IPS DF 6.9 (cell line): ENCODE data around the gene TAF11L2.
"Not testable (repeated sequence)": the region's sequence is repeated elsewhere in the genome, so short reads cannot be mapped to it uniquely, and the experiment has no call there.

Experiments
- DNase-seq: peaks from one replicate; pipeline ENCODE4 v3.0.0-alpha.2; 2013; ENCODE audit warnings: low read depth, low spot score
- H3K27ac ChIP-seq: one replicate; pipeline ENCODE4 v1.5.1; 2013; ENCODE audit warnings: low read length, control low read depth
- H3K27me3 ChIP-seq: 2 replicates; pipeline ENCODE4 v1.6.1; 2013; ENCODE audit warnings: mild to moderate bottlenecking, low read length; ENCODE audit not compliant: control insufficient read depth, insufficient read depth
- H3K36me3 ChIP-seq: 2 replicates; pipeline ENCODE4 v1.6.1; 2013; ENCODE audit warnings: low read length; ENCODE audit not compliant: control insufficient read depth, insufficient read depth
- H3K4me1 ChIP-seq: 2 replicates; pipeline ENCODE4 v1.6.1; 2013; ENCODE audit warnings: low read length; ENCODE audit not compliant: control insufficient read depth, insufficient read depth
- H3K4me3 ChIP-seq: 2 replicates; pipeline ENCODE4 v1.5.1; 2013; ENCODE audit warnings: mild to moderate bottlenecking, low read length
- H3K9me3 ChIP-seq: 2 replicates; pipeline ENCODE4 v1.6.1; 2013; ENCODE audit warnings: low read length, inconsistent platforms; ENCODE audit not compliant: control insufficient read depth, insufficient read depth
- WGBS: extraction: QIAGEN DNeasy Blood & Tissue Kit; methylation state at CpG from one replicate; pipeline ENCODE4 v1.1.7; 2013; ENCODE audit warnings: mixed read lengths, missing lambda C conversion rate; ENCODE audit not compliant: insufficient read length, insufficient coverage; 5-methylcytosine and 5-hydroxymethylcytosine counted together

TAF11L2 gene

DNA sequence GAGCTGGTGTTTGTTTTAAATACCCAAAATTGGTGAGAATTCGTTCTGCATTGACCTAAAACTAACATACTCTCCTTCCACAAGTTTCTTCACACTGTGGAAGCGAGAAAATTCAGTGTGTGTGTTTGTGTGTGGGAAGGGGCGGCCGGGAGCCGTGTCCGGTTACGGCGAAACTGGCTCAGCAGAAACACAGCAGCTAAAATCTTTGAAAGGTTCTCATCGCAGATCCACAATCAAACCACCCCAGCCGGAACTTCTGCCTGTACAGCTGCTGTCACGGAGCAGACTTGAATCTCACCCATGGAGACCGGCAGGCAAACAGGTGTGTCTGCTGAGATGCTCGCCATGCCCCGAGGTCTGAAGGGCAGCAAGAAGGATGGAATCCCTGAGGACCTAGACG, 26.9 kb downstream of the TAF11L2 start, which contains the start of gene TAF11L5:
TAF11L5 (plus strand) TSS at position 301 of the 400 bp plus-strand sequence.
- WGBS: no CpG with 5 or more reads among the region's 15 CpGs
- not testable (repeated sequence) for H3K4me1 ChIP-seq, H3K4me3 ChIP-seq, DNase-seq, H3K36me3 ChIP-seq, H3K27ac ChIP-seq, H3K9me3 ChIP-seq, H3K27me3 ChIP-seq

DNA sequence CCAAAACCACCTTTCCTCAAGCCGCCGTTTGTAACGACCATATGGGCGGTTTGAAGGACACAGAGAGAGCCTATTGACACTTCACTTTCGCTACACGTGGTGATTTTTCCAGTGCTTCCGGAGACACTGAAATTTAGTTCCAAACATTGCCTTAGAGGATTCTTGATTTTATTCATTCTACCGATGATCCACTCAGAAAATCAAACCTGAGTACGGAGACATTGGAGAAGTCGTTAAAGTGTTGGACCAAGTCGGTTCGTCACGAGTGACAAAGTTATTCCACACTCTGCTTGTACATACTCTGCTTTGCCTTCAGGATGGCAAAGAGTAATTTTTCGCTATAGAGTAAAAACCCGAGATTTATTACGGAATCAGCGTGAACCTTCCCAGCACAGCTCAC, 28.5 kb downstream of the TAF11L2 start:
- H3K27me3 ChIP-seq, DNase-seq, H3K4me3 ChIP-seq, H3K4me1 ChIP-seq, H3K9me3 ChIP-seq, H3K36me3 ChIP-seq, H3K27ac ChIP-seq: not testable (repeated sequence)
- no CpG with 5 or more reads among the region's 17 CpGs for WGBS

DNA sequence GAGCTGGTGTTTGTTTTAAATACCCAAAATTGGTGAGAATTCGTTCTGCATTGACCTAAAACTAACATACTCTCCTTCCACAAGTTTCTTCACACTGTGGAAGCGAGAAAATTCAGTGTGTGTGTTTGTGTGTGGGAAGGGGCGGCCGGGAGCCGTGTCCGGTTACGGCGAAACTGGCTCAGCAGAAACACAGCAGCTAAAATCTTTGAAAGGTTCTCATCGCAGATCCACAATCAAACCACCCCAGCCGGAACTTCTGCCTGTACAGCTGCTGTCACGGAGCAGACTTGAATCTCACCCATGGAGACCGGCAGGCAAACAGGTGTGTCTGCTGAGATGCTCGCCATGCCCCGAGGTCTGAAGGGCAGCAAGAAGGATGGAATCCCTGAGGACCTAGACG, 30.3 kb downstream of the TAF11L2 start, which contains the start of gene TAF11L6:
TAF11L6 (plus strand) TSS at position 301 of the 400 bp plus-strand sequence.
- H3K4me1 ChIP-seq, DNase-seq: not testable (repeated sequence)
- no CpG with 5 or more reads among the region's 15 CpGs for WGBS

More for the DNA sequence above, 30.3 kb downstream of the TAF11L2 start, which contains the start of gene TAF11L6:
- not testable (repeated sequence) for H3K27ac ChIP-seq, H3K4me3 ChIP-seq, H3K27me3 ChIP-seq, H3K36me3 ChIP-seq, H3K9me3 ChIP-seq
